Uterus (tissue), 4 donors: ENCODE results near the gene RAPGEF5. TPM values are rescaled to one million over a fixed set of nuclear protein-coding genes. Genes with fewer than 3 reads are reported as not detected.

Source experiments
- DNase-seq, 2 donors: peaks; one replicate each; pipeline ENCODE4 v3.0.0-alpha.2; 2019 to 2020
- H3K27ac ChIP-seq, 2 donors: fragments of 200-600 bp; sonication (generic); 1 replicate in 1 of 2; 2 replicates in 1 of 2; pipeline ENCODE4 v1.5.1; 2016 to 2018
- H3K27me3 ChIP-seq, 2 donors: fragments of 200-600 bp; sonication (generic); one replicate each; pipeline ENCODE4 v1.5.1; 2018 to 2019; ENCODE audit warnings: control low read depth in 1 of 2
- H3K36me3 ChIP-seq, 2 donors: fragments of 200-600 bp; sonication (generic); one replicate each; pipeline ENCODE4 v1.5.1; 2019; ENCODE audit warnings: control low read depth in 1 of 2
- H3K4me1 ChIP-seq, 2 donors: fragments of 200-600 bp; sonication (generic); one replicate each; pipeline ENCODE4 v1.5.1; 2018 to 2019; ENCODE audit warnings: control low read depth in 1 of 2
- H3K4me3 ChIP-seq, 2 donors: fragments of 200-600 bp; sonication (generic); 1 replicate in 1 of 2; 2 replicates in 1 of 2; pipeline ENCODE4 v1.5.1; 2018 to 2019; ENCODE audit warnings: mild to moderate bottlenecking in 1 of 2
- H3K9me3 ChIP-seq, 2 donors: fragments of 200-600 bp; sonication (generic); one replicate each; pipeline ENCODE4 v1.5.1; 2019; ENCODE audit warnings: control low read depth in 1 of 2
- CTCF ChIP-seq, 4 experiments: fragments of 200-600 bp in 2 of 4; fragments of 450-650 bp in 2 of 4; sonication (generic) in 2 of 4; IDR thresholded peaks; one replicate each; pipeline ENCODE4 v1.5.1; 2016 to 2019; ENCODE audit warnings: antibody characterized with exemption in 4 of 4, mild to moderate bottlenecking in 2 of 4, moderate library complexity in 1 of 4
- POLR2A ChIP-seq, 2 donors: fragments of 450-650 bp; IDR thresholded peaks; one replicate each; pipeline ENCODE4 v1.6.1; 2016; ENCODE audit warnings: antibody characterized with exemption in 2 of 2, mild to moderate bottlenecking in 1 of 2, moderate library complexity in 1 of 2
- intact Hi-C: fragments of 100-400 bp; cut with DNase I; formaldehyde crosslinking; loops from one replicate; pipeline ENCODE4 v1.15.1; 2023; ENCODE audit warnings: low total_unique reads
- total RNA-seq, 4 donors: library from RNA; depleted of rRNA in 3 of 4; stranded (reverse); fragments of >200 nt in 3 of 4; gene quantifications; one replicate each; pipeline versions ENCODE4 v1.1.0 to v1.2.4, GENCODE V29; 2014 to 2023
- donor health status: DM: yes; HTN: yes; CAD: no.

Gene RAPGEF5
- total RNA-seq, 4 donors from 2014 or later: 44.7 to 124 (median 55.1) TPM

GRCh38 chr7:22129819-22130580 is 227.0 kb downstream of the RAPGEF5 start:
- DNase-seq: no peak
- TF ChIP-seq CTCF (IDR thresholded peaks at IDR 0.05): no peak
- TF ChIP-seq POLR2A (IDR thresholded peaks at IDR 0.05): no peak

GRCh38 chr7:22129166-22129565 is 227.8 kb downstream of the RAPGEF5 start:
- intact Hi-C loops: no loop called here

More at GRCh38 chr7:22129819-22130580, 227.0 kb downstream of the RAPGEF5 start:
- H3K4me3 ChIP-seq: no peak overlapping the region
- H3K9me3 ChIP-seq: no peaks in the 10 kb centered on the region
- intact Hi-C loops: no loop called here
- H3K27ac ChIP-seq: no peak overlapping the region
- H3K4me1 ChIP-seq: no peaks in the 10 kb centered on the region
- H3K36me3 ChIP-seq: no peaks in the 10 kb centered on the region
- H3K27me3 ChIP-seq: no peaks in the 10 kb centered on the region

GRCh38 chr7:22128528-22128920 is 228.4 kb downstream of the RAPGEF5 start:
- Histone ChIP-seq H3K4me3 (no peak overlapping the region), H3K9me3 (no peaks in the 10 kb centered on the region), H3K27ac (peak overlapping the region in 1 of 2 donors; percentile 35), H3K36me3 (no peaks in the 10 kb centered on the region), H3K27me3 (no peaks in the 10 kb centered on the region), H3K4me1 (no peaks in the 10 kb centered on the region)
- intact Hi-C loops: no loop called here
- no peak for DNase-seq
- no peak for TF ChIP-seq POLR2A (IDR thresholded peaks at IDR 0.05)
- TF ChIP-seq CTCF (IDR thresholded peaks at IDR 0.05): no peak

More at GRCh38 chr7:22129166-22129565, 227.8 kb downstream of the RAPGEF5 start:
- H3K36me3 ChIP-seq: no peaks in the 10 kb centered on the region
- no peaks in the 10 kb centered on the region for H3K27me3 ChIP-seq
- peak overlapping the region in 1 of 2 donors; percentile 35 for H3K27ac ChIP-seq
- H3K4me1 ChIP-seq: no peaks in the 10 kb centered on the region
- no peaks in the 10 kb centered on the region for H3K9me3 ChIP-seq
- no peak for TF ChIP-seq CTCF (IDR thresholded peaks at IDR 0.05)
- TF ChIP-seq POLR2A (IDR thresholded peaks at IDR 0.05): no peak
- DNase-seq: no peak
- no peak overlapping the region for H3K4me3 ChIP-seq

- Histone ChIP-seq H3K36me3 (no peaks in the 10 kb centered on the region), H3K4me3 (no peak overlapping the region), H3K4me1 (no peaks in the 10 kb centered on the region), H3K27me3 (no peaks in the 10 kb centered on the region), H3K27ac (peak overlapping the region in 1 of 2 donors; percentile 35), H3K9me3 (no peaks in the 10 kb centered on the region)
- TF ChIP-seq POLR2A (IDR thresholded peaks at IDR 0.05): no peak
- no peak for TF ChIP-seq CTCF (IDR thresholded peaks at IDR 0.05)
- no peak for DNase-seq
- intact Hi-C loops: no loop called here
Measured at GRCh38 chr7:22127835-22128527, 229.0 kb downstream of the RAPGEF5 start.

- Histone ChIP-seq H3K4me3 (no peak overlapping the region), H3K36me3 (no peaks in the 10 kb centered on the region), H3K27me3 (no peaks in the 10 kb centered on the region), H3K4me1 (no peaks in the 10 kb centered on the region), H3K9me3 (no peaks in the 10 kb centered on the region), H3K27ac (no peak overlapping the region)
- DNase-seq: no peak
- intact Hi-C loops: no loop called here
- no peak for TF ChIP-seq POLR2A (IDR thresholded peaks at IDR 0.05)
- TF ChIP-seq CTCF (IDR thresholded peaks at IDR 0.05): no peak
Measured at GRCh38 chr7:22125436-22125835, 231.5 kb downstream of the RAPGEF5 start.
